Breast epithelium (tissue), 4 donors: Measurements from ENCODE around the gene MED10. TPM values are rescaled to one million over a fixed set of nuclear protein-coding genes. Genes with fewer than 3 reads are reported as not detected.

Experiments
- DNase-seq, 2 donors: peaks; one replicate each; pipeline ENCODE4 v3.0.0-alpha.2; 2019; ENCODE audit warnings: low spot score in 2 of 2
- H3K27ac ChIP-seq, 2 donors: fragments of 200-600 bp; sonication (generic) in 1 of 2; one replicate each; pipeline ENCODE4 v1.5.1; 2016 to 2019; ENCODE audit warnings: mild to moderate bottlenecking in 1 of 2
- H3K27me3 ChIP-seq, 2 donors: fragments of 200-600 bp; sonication (generic) in 1 of 2; one replicate each; pipeline versions ENCODE4 v1.5.1 to v1.6.0; 2017 to 2019; ENCODE audit warnings: control low read depth in 1 of 2, mild to moderate bottlenecking in 1 of 2
- H3K36me3 ChIP-seq: fragments of 200-600 bp; one replicate; pipeline ENCODE4 v1.5.1; 2019
- H3K4me1 ChIP-seq, 2 donors: fragments of 200-600 bp; sonication (generic); one replicate each; pipeline ENCODE4 v1.5.1; 2016 to 2019; ENCODE audit warnings: control low read depth in 1 of 2
- H3K4me3 ChIP-seq, 3 donors: fragments of 200-600 bp; sonication (generic); 1 replicate in 2 of 3; 2 replicates in 1 of 3; pipeline ENCODE4 v1.5.1; 2016 to 2019; ENCODE audit warnings: mild to moderate bottlenecking in 3 of 3, moderate library complexity in 2 of 3
- H3K9me3 ChIP-seq, 2 donors: fragments of 200-600 bp; sonication (generic) in 1 of 2; one replicate each; pipeline ENCODE4 v1.5.1; 2016 to 2019; ENCODE audit warnings: control low read depth in 1 of 2
- CTCF ChIP-seq, 3 donors: fragments of 450-650 bp; IDR thresholded peaks; one replicate each; pipeline ENCODE4 v1.5.1; 2016 to 2017; ENCODE audit warnings: antibody characterized with exemption in 3 of 3, mild to moderate bottlenecking in 3 of 3, moderate library complexity in 3 of 3
- POLR2A ChIP-seq: fragments of 450-650 bp; IDR thresholded peaks from one replicate; pipeline ENCODE4 v1.6.1; 2016; ENCODE audit warnings: antibody characterized with exemption, mild to moderate bottlenecking, moderate library complexity
- POLR2AphosphoS5 ChIP-seq, 3 donors: sonication (generic); formaldehyde crosslinking; IDR thresholded peaks; one replicate each; pipeline ENCODE4 v1.6.1; 2017; ENCODE audit warnings: antibody characterized with exemption in 3 of 3
- intact Hi-C: fragments of 100-400 bp; cut with DNase I; formaldehyde crosslinking; loops from one replicate; pipeline ENCODE4 v1.15.1; 2023; ENCODE audit warnings: low total_unique reads
- total RNA-seq, 3 donors: library from RNA; depleted of rRNA; stranded (reverse); fragments of >200 nt; gene quantifications; one replicate each; pipeline ENCODE4 v1.1.0, GENCODE V29; 2016

MED10 gene
- total RNA-seq, result 10 to 100 TPM; 25.6 to 29.9 (median 25.9) TPM

GRCh38 chr5:6377905-6378765 is at the start of gene MED10:
Gene MED10, minus strand, starts transcription at chr5:6378547. Its CDS starts 64 bp downstream, at chr5:6378483.
- Histone ChIP-seq H3K27me3 (no peaks in the 10 kb centered on the region), H3K4me3 (peak within 1 kb of the TSS; percentile 98 to 99 (median 99)), H3K9me3 (no peaks in the 10 kb centered on the region), H3K27ac (peak within 1 kb of the TSS; percentile 91 to 92), H3K36me3 (no peaks in the 10 kb centered on the region), H3K4me1 (peaks cover 0 to 4% of the 10 kb centered on the region in 2 donors)
- intact Hi-C loops, result no loop called here
- no peak for TF ChIP-seq CTCF (IDR thresholded peaks at IDR 0.05)
- TF ChIP-seq POLR2A, result peak; percentile 36
- TF ChIP-seq POLR2AphosphoS5 (IDR thresholded peaks at IDR 0.05), result peak; percentile 68 to 76 (median 70)
- DNase-seq, result peak; percentile 81 to 86

GRCh38 chr5:6427694-6428093 is 49.3 kb upstream of the MED10 start:
- Histone ChIP-seq H3K9me3 (no peaks in the 10 kb centered on the region), H3K27ac (no peak overlapping the region), H3K36me3 (no peaks in the 10 kb centered on the region), H3K27me3 (peaks cover 0 to 4% of the 10 kb centered on the region in 2 donors), H3K4me1 (no peaks in the 10 kb centered on the region), H3K4me3 (no peak overlapping the region)
- TF ChIP-seq POLR2AphosphoS5 (IDR thresholded peaks at IDR 0.05) (no peak), CTCF (IDR thresholded peaks at IDR 0.05) (no peak), POLR2A (no peak)
- no peak for DNase-seq
- intact Hi-C loops, result no loop called here

- H3K9me3 ChIP-seq, result no peaks in the 10 kb centered on the region
- H3K4me3 ChIP-seq, result no peak overlapping the region
- H3K27me3 ChIP-seq, result no peaks in the 10 kb centered on the region
- intact Hi-C loops, result no loop called here
- TF ChIP-seq CTCF (IDR thresholded peaks at IDR 0.05), result no peak
- no peak for TF ChIP-seq POLR2AphosphoS5 (IDR thresholded peaks at IDR 0.05)
- TF ChIP-seq POLR2A, result no peak
- no peaks in the 10 kb centered on the region for H3K36me3 ChIP-seq
- no peak for DNase-seq
- no peaks in the 10 kb centered on the region for H3K4me1 ChIP-seq
- H3K27ac ChIP-seq, result no peak overlapping the region
Observed at GRCh38 chr5:6424700-6425099, 46.4 kb upstream of the MED10 start.

GRCh38 chr5:6424110-6424659 is 45.8 kb upstream of the MED10 start:
- Histone ChIP-seq H3K4me1 (no peaks in the 10 kb centered on the region), H3K4me3 (no peak overlapping the region), H3K27ac (no peak overlapping the region), H3K9me3 (no peaks in the 10 kb centered on the region), H3K27me3 (no peaks in the 10 kb centered on the region), H3K36me3 (no peaks in the 10 kb centered on the region)
- no peak for DNase-seq
- TF ChIP-seq CTCF (IDR thresholded peaks at IDR 0.05) (no peak), POLR2A (no peak), POLR2AphosphoS5 (IDR thresholded peaks at IDR 0.05) (no peak)
- intact Hi-C loops, result no loop called here
